GM23338 (cell line): ENCODE data around the gene OSBPL6. TPM values are rescaled to one million over a fixed set of nuclear protein-coding genes. Genes with fewer than 3 reads are reported as not detected.
A peak's percentile ranks its signal among the peaks of the same experiment; 100 is the strongest.

Experiments used
- ATAC-seq: fragments of 200-7000 bp; cut with Tn5 transposase; 3 replicates; pipeline ENCODE4 v1.9.1; 2020
- DNase-seq: peaks from one replicate; pipeline ENCODE4 v3.0.0-alpha.2; 2015; ENCODE audit warnings: low spot score
- H2AFZ ChIP-seq: fragments of 200-600 bp; sonication (generic); 2 replicates; pipeline ENCODE4 v1.8.0; 2016; ENCODE audit warnings: antibody characterized with exemption, mild to moderate bottlenecking, moderate library complexity
- H3F3A ChIP-seq: fragments of 200-600 bp; sonication (generic); replicated peaks from 2 replicates; pipeline ENCODE4 v1.8.0; 2017; ENCODE audit warnings: antibody characterized with exemption, mixed run types, low read depth
- H3K27ac ChIP-seq: fragments of 200-600 bp; sonication (generic); 2 replicates; pipeline ENCODE4 v1.6.1; 2016; ENCODE audit warnings: low read depth
- H3K27me3 ChIP-seq: fragments of 200-600 bp; sonication (generic); 2 replicates; pipeline ENCODE4 v1.8.0; 2016; ENCODE audit warnings: mild to moderate bottlenecking, mixed run types, moderate library complexity; ENCODE audit not compliant: insufficient read depth
- H3K36me3 ChIP-seq: fragments of 200-600 bp; sonication (generic); 2 replicates; pipeline ENCODE4 v1.8.0; 2016; ENCODE audit warnings: mild to moderate bottlenecking; ENCODE audit not compliant: insufficient read depth
- H3K4me1 ChIP-seq: fragments of 200-600 bp; sonication (generic); 2 replicates; pipeline ENCODE4 v1.8.0; 2016; ENCODE audit warnings: mild to moderate bottlenecking, moderate library complexity; ENCODE audit not compliant: insufficient read depth
- H3K4me2 ChIP-seq: fragments of 200-600 bp; sonication (generic); 2 replicates; pipeline ENCODE4 v1.7.1; 2017; ENCODE audit warnings: mixed run types
- H3K4me3 ChIP-seq: fragments of 200-600 bp; sonication (generic); 2 replicates; pipeline ENCODE4 v1.6.1; 2016; ENCODE audit warnings: mixed run types
- H3K79me2 ChIP-seq: fragments of 200-600 bp; sonication (generic); replicated peaks from 2 replicates; pipeline ENCODE4 v1.8.0; 2017; ENCODE audit warnings: mild to moderate bottlenecking; ENCODE audit not compliant: insufficient read depth
- H3K9me2 ChIP-seq: fragments of 200-600 bp; sonication (generic); 2 replicates; pipeline ENCODE4 v1.8.0; 2017; ENCODE audit not compliant: insufficient read depth
- H4K20me1 ChIP-seq: fragments of 200-600 bp; sonication (generic); replicated peaks from 2 replicates; pipeline ENCODE4 v1.8.0; 2017; ENCODE audit warnings: mild to moderate bottlenecking; ENCODE audit not compliant: insufficient read depth
- H3K27ac Mint-ChIP-seq: 2 replicates; pipeline ENCODE4 v1.8.0; 2020; ENCODE audit warnings: inconsistent platforms, mild to moderate bottlenecking, moderate library complexity, mixed read lengths
- H3K27me3 Mint-ChIP-seq: 3 replicates; pipeline ENCODE4 v1.8.0; 2022; ENCODE audit warnings: low read depth, mild to moderate bottlenecking, moderate library complexity, mixed read lengths, inconsistent platforms; ENCODE audit not compliant: insufficient read depth, poor library complexity
- H3K36me3 Mint-ChIP-seq: 3 replicates; pipeline ENCODE4 v1.8.0; 2021; ENCODE audit warnings: low read depth, mild to moderate bottlenecking, inconsistent platforms, moderate library complexity, mixed read lengths
- H3K4me1 Mint-ChIP-seq: 3 replicates; pipeline ENCODE4 v1.8.0; 2020; ENCODE audit warnings: mild to moderate bottlenecking, inconsistent platforms, mixed read lengths
- H3K4me3 Mint-ChIP-seq: 3 replicates; pipeline ENCODE4 v1.8.0; 2021; ENCODE audit warnings: moderate library complexity, mild to moderate bottlenecking, inconsistent platforms, mixed read lengths
- H3K9me3 Mint-ChIP-seq: 3 replicates; pipeline ENCODE4 v1.8.0; 2020; ENCODE audit warnings: moderate library complexity, mild to moderate bottlenecking, inconsistent platforms, mixed read lengths
- CREB1 ChIP-seq: fragments of 250-450 bp; sonication (Bioruptor Pico); IDR thresholded peaks from 2 replicates; pipeline ENCODE4 v1.5.0; 2020; ENCODE audit warnings: low read depth, mild to moderate bottlenecking, moderate library complexity
- CTCF ChIP-seq, 2 experiments: fragments of 200-600 bp in 1 of 2; sonication (generic) in 1 of 2; conservative IDR thresholded peaks; 2 replicates each; pipeline versions ENCODE4 v1.5.1 to v1.6.1; 2016 to 2017; ENCODE audit warnings: antibody characterized with exemption in 2 of 2, low read depth in 2 of 2, mild to moderate bottlenecking in 2 of 2, moderate library complexity in 1 of 2
- ETS1 ChIP-seq: IDR thresholded peaks from 2 replicates; pipeline ENCODE4 v1.6.1; 2016; ENCODE audit warnings: antibody characterized with exemption
- EZH2 ChIP-seq: fragments of 200-600 bp; sonication (generic); IDR thresholded peaks from one replicate; pipeline ENCODE4 v1.8.0; 2017; ENCODE audit warnings: antibody characterized with exemption, mild to moderate bottlenecking, low read depth; ENCODE audit not compliant: unreplicated experiment
- EZH2phosphoT487 ChIP-seq: fragments of 200-600 bp; sonication (generic); IDR thresholded peaks from one replicate; pipeline ENCODE4 v1.8.1; 2018; ENCODE audit warnings: antibody characterized with exemption; ENCODE audit not compliant: unreplicated experiment
- NANOG ChIP-seq: IDR thresholded peaks from 2 replicates; pipeline ENCODE4 v1.6.1; 2016; ENCODE audit warnings: antibody characterized with exemption, borderline replicate concordance
- REST ChIP-seq: IDR thresholded peaks from one replicate; pipeline ENCODE4 v1.6.1; 2018; ENCODE audit warnings: antibody characterized with exemption; ENCODE audit not compliant: unreplicated experiment
- STAT1 ChIP-seq: IDR thresholded peaks from one replicate; pipeline ENCODE4 v1.6.1; 2016; ENCODE audit warnings: antibody characterized with exemption; ENCODE audit not compliant: unreplicated experiment
- ZNF114 ChIP-seq: fragments of 250-450 bp; sonication (Bioruptor Pico); IDR thresholded peaks from 2 replicates; pipeline ENCODE4 v1.5.0; 2020; ENCODE audit warnings: mild to moderate bottlenecking, moderate library complexity
- ZNF331 ChIP-seq: fragments of 250-450 bp; sonication (Bioruptor Pico); IDR thresholded peaks from 2 replicates; pipeline ENCODE4 v1.5.0; 2020; ENCODE audit warnings: low read depth, mild to moderate bottlenecking, moderate library complexity
- polyA plus RNA-seq: library from polyadenylated mRNA; unstranded; fragments of >200 nt; fragmentation: Nextera tagmentation; extraction: Ambion mirVana; gene quantifications from 2 replicates; pipeline ENCODE4 v1.2.1, GENCODE V29; 2016
- total RNA-seq: library from RNA; depleted of rRNA; stranded (reverse); fragments of >200 nt; shearing (Covaris generic); gene quantifications from 2 replicates; pipeline ENCODE4 v1.2.3, GENCODE V29; 2014

OSBPL6 gene
- total and polyA plus RNA-seq, 2 experiments from 2014 or later = 6.0 to 8.5 TPM

GRCh38 chr2:178157574-178157973, 36.7 kb upstream of the OSBPL6 start:
- Histone ChIP-seq H3K36me3 (no peaks in the 10 kb centered on the region), H4K20me1 (no peaks in the 10 kb centered on the region), H3K79me2 (no peaks in the 10 kb centered on the region), H3F3A (no peaks in the 10 kb centered on the region), H2AFZ (peak overlapping the region; percentile 52; the same call in 1 of the 2 replicates), H3K9me2 (no peaks in the 10 kb centered on the region), H3K27me3 (no peaks in the 10 kb centered on the region), H3K4me1 (no peaks in the 10 kb centered on the region), H3K27ac (no peak overlapping the region), H3K4me2 (no peak overlapping the region), H3K4me3 (no peak overlapping the region)
- DNase-seq = no peak
- peaks cover 10% of the 10 kb centered on the region for H3K9me3 Mint-ChIP-seq
- no peak for TF ChIP-seq STAT1
- TF ChIP-seq EZH2 = no peak
- no peak for TF ChIP-seq REST
- no peak for TF ChIP-seq CREB1 (CRISPR knock-in tag)
- TF ChIP-seq ETS1 = no peak
- TF ChIP-seq EZH2phosphoT487 = no peak
- no peak for TF ChIP-seq ZNF114 (CRISPR knock-in tag)
- no peak for TF ChIP-seq CTCF (conservative IDR thresholded peaks at IDR 0.05; ENCODE audit: low read depth in 2 of 2)
- no peak for TF ChIP-seq NANOG
- no peak for TF ChIP-seq ZNF331 (CRISPR knock-in tag)
- H3K27me3 Mint-ChIP-seq = peaks cover 6% of the 10 kb centered on the region
- H3K4me1 Mint-ChIP-seq = no peaks in the 10 kb centered on the region
- H3K4me3 Mint-ChIP-seq = no peak overlapping the region
- H3K27ac Mint-ChIP-seq = no peak overlapping the region
- 0 out of 3 replicates have a peak, but pooled peaks cover 4% of the 10 kb centered on the region for H3K36me3 Mint-ChIP-seq
- ATAC-seq = no peak

- no peak overlapping the region for H2AFZ ChIP-seq
- H4K20me1 ChIP-seq = no peaks in the 10 kb centered on the region
- DNase-seq (no peak), ATAC-seq (no peak)
- H3K4me1 ChIP-seq = no peaks in the 10 kb centered on the region
- H3K27me3 ChIP-seq = no peaks in the 10 kb centered on the region
- H3K36me3 ChIP-seq = no peaks in the 10 kb centered on the region
- Mint-ChIP-seq H3K9me3 (peaks cover 5% of the 10 kb centered on the region), H3K36me3 (0 out of 3 replicates have a peak, but pooled peaks cover 4% of the 10 kb centered on the region), H3K4me3 (no peak overlapping the region), H3K27me3 (peaks cover 3% of the 10 kb centered on the region), H3K4me1 (no peaks in the 10 kb centered on the region), H3K27ac (no peak overlapping the region)
- no peak overlapping the region for H3K4me2 ChIP-seq
- no peak overlapping the region for H3K27ac ChIP-seq
- no peaks in the 10 kb centered on the region for H3K79me2 ChIP-seq
- no peak overlapping the region for H3K4me3 ChIP-seq
- no peaks in the 10 kb centered on the region for H3K9me2 ChIP-seq
- no peaks in the 10 kb centered on the region for H3F3A ChIP-seq
- TF ChIP-seq ZNF114 (CRISPR knock-in tag) (no peak), CREB1 (CRISPR knock-in tag) (no peak), ETS1 (no peak)
These were observed 34.3 kb upstream of the OSBPL6 start for GRCh38 chr2:178159966-178160365.
